GM18520 (cell line): ENCODE data around the gene RPL11.
"Not testable (repeated sequence)": the region's sequence is repeated elsewhere in the genome, so short reads cannot be mapped to it uniquely, and the experiment has no call there.

ENCODE experiments used
- ATAC-seq: cut with Tn5 transposase; IDR thresholded peaks from one replicate; pipeline ENCODE4 v1.9.1; 2021; ENCODE audit not compliant: unreplicated experiment

The RPL11 gene

GRCh38 chr1:23684415-23684814 is 7.2 kb upstream of the RPL11 start:
- no peak for ATAC-seq

GRCh38 chr1:23685197-23685596 is 6.4 kb upstream of the RPL11 start:
- ATAC-seq = not testable (repeated sequence)

GRCh38 chr1:23687680-23688079 is 3.9 kb upstream of the RPL11 start:
- not testable (repeated sequence) for ATAC-seq

- not testable (repeated sequence) for ATAC-seq
Observed at GRCh38 chr1:23688281-23688680, 3.3 kb upstream of the RPL11 start.

- ATAC-seq = no peak
Observed at GRCh38 chr1:23692308-23692871, 784 bp downstream of the RPL11 start.

- no peak for ATAC-seq
Observed at GRCh38 chr1:23693599-23693998, 2.0 kb downstream of the RPL11 start.

- no peak for ATAC-seq
Observed at GRCh38 chr1:23694371-23694770, 2.8 kb downstream of the RPL11 start.

GRCh38 chr1:23695667-23696066 is 4.1 kb downstream of the RPL11 start:
- no peak for ATAC-seq

GRCh38 chr1:23696335-23696989 is 4.9 kb downstream of the RPL11 start:
- ATAC-seq = no peak

GRCh38 chr1:23698466-23698865 is 6.9 kb downstream of the RPL11 start:
- ATAC-seq = no peak

GRCh38 chr1:23699280-23700179 is 7.9 kb downstream of the RPL11 start:
- ATAC-seq = no peak

- no peak for ATAC-seq
Observed at GRCh38 chr1:23701310-23701709, 9.7 kb downstream of the RPL11 start.

- no peak for ATAC-seq
Observed at GRCh38 chr1:23701996-23702395, 10.4 kb downstream of the RPL11 start.

GRCh38 chr1:23704834-23705495 is 13.4 kb downstream of the RPL11 start:
- ATAC-seq = no peak

- no peak for ATAC-seq
Observed at GRCh38 chr1:23709229-23709628, 17.6 kb downstream of the RPL11 start.

GRCh38 chr1:23718482-23718881 is 26.9 kb downstream of the RPL11 start:
- no peak for ATAC-seq

GRCh38 chr1:23719162-23719820 is 27.7 kb downstream of the RPL11 start:
- ATAC-seq = no peak

GRCh38 chr1:23720256-23720995 is 28.8 kb downstream of the RPL11 start:
- peak; percentile 67 for ATAC-seq

GRCh38 chr1:23722652-23723051 is 31.0 kb downstream of the RPL11 start:
- ATAC-seq = no peak

- ATAC-seq = no peak
Observed at GRCh38 chr1:23726686-23727085, 35.1 kb downstream of the RPL11 start.
